Measurements from ENCODE around the gene POC1A. TPM values are rescaled to one million over a fixed set of nuclear protein-coding genes. Genes with fewer than 3 reads are reported as not detected.

Gene POC1A
- total and polyA plus RNA-seq, 2 donors (not counting 3 experiments of a cell fraction or from before 2014, with no cell fraction given) = 14.8 to 19.4 TPM

DNA sequence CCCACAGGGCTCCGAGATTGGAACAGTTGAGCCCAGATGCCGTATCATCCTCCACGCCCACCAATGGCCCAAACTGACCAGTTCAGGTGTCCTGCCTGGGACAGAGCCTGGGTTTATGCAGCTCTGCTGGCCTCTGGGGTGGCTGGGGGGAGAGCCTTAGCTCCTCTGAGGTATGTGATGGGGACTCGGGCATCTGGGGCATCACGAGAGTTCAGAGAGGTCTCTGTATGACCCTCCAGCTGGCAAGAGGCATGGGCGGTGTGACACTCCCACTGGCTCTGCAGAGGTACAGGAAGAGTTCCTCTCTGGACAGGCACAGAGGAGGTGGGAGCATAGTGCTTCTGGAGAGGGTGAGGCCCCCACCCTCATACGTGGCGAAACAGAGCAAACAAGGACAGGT lies 71.3 kb downstream of the POC1A start:
- Histone ChIP-seq H3K4me2 (ENCODE audit: insufficient read depth, low read length) (no peak overlapping the region), H3K4me1 (ENCODE audit: control insufficient read depth, extremely low read depth, insufficient read depth, low read length) (peaks cover 15% of the 10 kb centered on the region), H3K9me3 (replicated peaks; ENCODE audit: control insufficient read depth, insufficient read depth, low read length) (no peaks in the 10 kb centered on the region), H3K4me3 (replicated peaks in 1 of 3; ENCODE audit: insufficient read depth in 1 of 3, low read depth in 1 of 3, low read length in 3 of 3) (no peak overlapping the region), H4K20me1 (replicated peaks; ENCODE audit: control insufficient read depth, extremely low read depth, insufficient read depth, low read length) (no peaks in the 10 kb centered on the region), H3K9ac (replicated peaks; ENCODE audit: extremely low read depth, insufficient read depth, low read length) (no peak overlapping the region), H3K27ac (ENCODE audit: insufficient read depth, low read depth, low read length) (no peak overlapping the region), H2AFZ (ENCODE audit: low read depth, low read length) (no peak overlapping the region), H3K36me3 (ENCODE audit: control insufficient read depth in 2 of 2, extremely low read depth in 1 of 2, insufficient read depth in 2 of 2, low read length in 2 of 2) (no peaks in the 10 kb centered on the region), H3K27me3 (ENCODE audit: control insufficient read depth in 2 of 2, insufficient read depth in 2 of 2, low read length in 2 of 2) (no peaks in the 10 kb centered on the region), H3K9me1 (replicated peaks; ENCODE audit: control insufficient read depth, extremely low read depth, insufficient read depth, low read length) (no peaks in the 10 kb centered on the region), H3K79me2 (ENCODE audit: control insufficient read depth, insufficient read depth, low read length) (no peaks in the 10 kb centered on the region)
- no TSS peak for BruUV-seq (replicated peaks)
- CTCF ChIA-PET = no interaction called here
- POLR2A ChIA-PET = no interaction called here
- intact Hi-C loops (cut with micrococcal nuclease) = no loop called here
- TF ChIP-seq EZH2 (IDR thresholded peaks at IDR 0.05; ENCODE audit: borderline replicate concordance, low read depth, low read length, severe bottlenecking) = no peak
- no peak for TF ChIP-seq POLR2A (IDR thresholded peaks at IDR 0.05; ENCODE audit: low read depth, low read length)
- no peak for TF ChIP-seq CTCF (IDR thresholded peaks at IDR 0.05; ENCODE audit: extremely low read depth in 1 of 2, insufficient read depth in 1 of 2, low read depth in 1 of 2, low read length in 2 of 2)
- FAIRE-seq (no peak), DNase-seq (ENCODE audit: low read depth, low spot score) (no peak)
- dilution Hi-C loops (cut with MboI; ENCODE audit: extremely low pct_ligation_motif_present, low sequenced_read_pairs) = no loop called here

GRCh38 chr3:52080830-52081719 lies 73.1 kb downstream of the POC1A start:
- Histone ChIP-seq H3K27me3 (ENCODE audit: control insufficient read depth in 2 of 2, insufficient read depth in 2 of 2, low read length in 2 of 2) (no peaks in the 10 kb centered on the region), H3K9me3 (replicated peaks; ENCODE audit: control insufficient read depth, insufficient read depth, low read length) (no peaks in the 10 kb centered on the region), H4K20me1 (replicated peaks; ENCODE audit: control insufficient read depth, extremely low read depth, insufficient read depth, low read length) (no peaks in the 10 kb centered on the region), H3K4me1 (ENCODE audit: control insufficient read depth, extremely low read depth, insufficient read depth, low read length) (no peaks in the 10 kb centered on the region), H3K9ac (replicated peaks; ENCODE audit: extremely low read depth, insufficient read depth, low read length) (no peak overlapping the region), H3K9me1 (replicated peaks; ENCODE audit: control insufficient read depth, extremely low read depth, insufficient read depth, low read length) (no peaks in the 10 kb centered on the region), H3K36me3 (ENCODE audit: control insufficient read depth in 2 of 2, extremely low read depth in 1 of 2, insufficient read depth in 2 of 2, low read length in 2 of 2) (no peaks in the 10 kb centered on the region), H3K4me2 (ENCODE audit: insufficient read depth, low read length) (no peak overlapping the region), H3K79me2 (ENCODE audit: control insufficient read depth, insufficient read depth, low read length) (no peaks in the 10 kb centered on the region), H2AFZ (ENCODE audit: low read depth, low read length) (no peak overlapping the region), H3K27ac (ENCODE audit: insufficient read depth, low read depth, low read length) (no peak overlapping the region), H3K4me3 (replicated peaks in 1 of 3; ENCODE audit: insufficient read depth in 1 of 3, low read depth in 1 of 3, low read length in 3 of 3) (no peak overlapping the region)
- ChIA-PET CTCF (no interaction called here), POLR2A (no interaction called here)
- BruUV-seq (replicated peaks) = no TSS peak
- dilution Hi-C loops (cut with MboI; ENCODE audit: extremely low pct_ligation_motif_present, low sequenced_read_pairs) (no loop called here), intact Hi-C loops (cut with micrococcal nuclease) (no loop called here)
- no peak for FAIRE-seq
- TF ChIP-seq MYC (IDR thresholded peaks at IDR 0.05; ENCODE audit: low read depth, low read length) = no peak
- no peak for DNase-seq (ENCODE audit: low read depth, low spot score)

All from endothelial cell of umbilical vein (primary cell).